K562 (cell line): Measurements from ENCODE around the gene RHEX. TPM values are rescaled to one million over a fixed set of nuclear protein-coding genes. Genes with fewer than 3 reads are reported as not detected.

Experiments used
- ATAC-seq: fragments of 200-7000 bp; cut with Tn5 transposase; 3 replicates; pipeline ENCODE4 v1.9.1; 2020; ENCODE audit warnings: moderate library complexity
- BruUV-seq: library from RNA; stranded (reverse); fragments of 400-500 nt; replicated peaks from 2 replicates; lab custom pipeline; 2021; lab: Mats Ljungman, UMichigan
- CTCF ChIA-PET: fragments of 300-600 bp; formaldehyde crosslinking; extraction: SDS; loops from one replicate; lab custom pipeline; 2021; ENCODE audit warnings: low intra/inter-chr PET ratio; lab: Yijun Ruan, JAX
- POLR2A ChIA-PET: fragments of 300-600, 350-650 bp; sonication (Branson Sonifier 250); formaldehyde crosslinking; extraction: SDS; loops from one replicate; lab custom pipeline; 2021; ENCODE audit warnings: antibody characterized with exemption, inconsistent platforms; lab: Yijun Ruan, JAX
- DNase-seq, 4 experiments: peaks; one replicate each; pipeline versions ENCODE4 v3.0.0 to v3.0.0-alpha.2; 2011 to 2018; ENCODE audit warnings: low spot score in 3 of 4, mixed read lengths in 3 of 4; ENCODE audit errors: extremely low read depth in 1 of 4
- FAIRE-seq: peaks from 2 replicates; lab custom pipeline; 2011; peaks lifted over from hg19 to GRCh38; lab: Jason Lieb, UNC
- H2AFZ ChIP-seq: 2 replicates; pipeline ENCODE4 v1.6.0; 2011; ENCODE audit warnings: low read depth, low read length, control low read depth, inconsistent platforms
- H3K27ac ChIP-seq: fragments of 200-600 bp; 3 replicates; pipeline ENCODE4 v1.8.0; 2011; ENCODE audit warnings: low read depth, mild to moderate bottlenecking, control low read depth, inconsistent platforms, low read length, moderate library complexity, mixed read lengths; ENCODE audit errors: extremely low read depth
- H3K27me3 ChIP-seq, 2 experiments: fragments of 300-600 bp in 1 of 2; 2 replicates in 1 of 2; 3 replicates in 1 of 2; pipeline versions ENCODE4 v1.6.0 to v1.8.0; 2011; ENCODE audit warnings: inconsistent platforms in 2 of 2, low read length in 2 of 2, mild to moderate bottlenecking in 1 of 2, mixed read lengths in 1 of 2, moderate library complexity in 1 of 2; ENCODE audit not compliant: control insufficient read depth in 2 of 2, insufficient read depth in 2 of 2
- H3K36me3 ChIP-seq: fragments of 300-600 bp; 3 replicates; pipeline ENCODE4 v1.8.0; 2011; ENCODE audit warnings: mild to moderate bottlenecking, low read length, inconsistent platforms; ENCODE audit not compliant: control insufficient read depth, insufficient read depth
- H3K4me1 ChIP-seq, 2 experiments: fragments of 200-600 bp in 1 of 2; replicated peaks in 1 of 2; 2 replicates in 1 of 2; 3 replicates in 1 of 2; pipeline versions ENCODE4 v1.5.1 to v1.8.0; 2011; ENCODE audit warnings: inconsistent platforms in 2 of 2, low read length in 2 of 2, mild to moderate bottlenecking in 1 of 2, mixed read lengths in 1 of 2, moderate library complexity in 1 of 2; ENCODE audit not compliant: control insufficient read depth in 2 of 2, insufficient read depth in 2 of 2
- H3K4me2 ChIP-seq: 2 replicates; pipeline ENCODE4 v1.6.1; 2011; ENCODE audit warnings: low read length, control low read depth, inconsistent platforms, mixed read lengths; ENCODE audit not compliant: insufficient read depth
- H3K4me3 ChIP-seq: fragments of 200-600 bp; sonication (generic), shearing (Covaris generic); 2 replicates; pipeline ENCODE4 v1.5.1; 2016; ENCODE audit warnings: control low read depth, inconsistent platforms
- H3K79me2 ChIP-seq: fragments of 200-600 bp; 3 replicates; pipeline ENCODE4 v1.8.0; 2011; ENCODE audit warnings: low read length, inconsistent platforms; ENCODE audit not compliant: control insufficient read depth, insufficient read depth
- H3K9ac ChIP-seq, 2 experiments: 2 replicates each; pipeline versions ENCODE4 v1.6.0 to v1.6.1; 2011; ENCODE audit warnings: low read depth in 2 of 2, low read length in 2 of 2, control low read depth in 1 of 2, inconsistent platforms in 1 of 2, mild to moderate bottlenecking in 1 of 2, mixed read lengths in 1 of 2; ENCODE audit not compliant: insufficient read depth in 1 of 2
- H3K9me1 ChIP-seq: one replicate; pipeline ENCODE4 v1.6.0; 2011; ENCODE audit warnings: inconsistent platforms, mild to moderate bottlenecking, low read length, moderate library complexity; ENCODE audit not compliant: control insufficient read depth, insufficient read depth
- H3K9me3 ChIP-seq: replicated peaks from 2 replicates; pipeline ENCODE4 v1.5.1; 2011; ENCODE audit warnings: low read depth, low read length, inconsistent platforms; ENCODE audit not compliant: control insufficient read depth, insufficient read depth
- H4K20me1 ChIP-seq: replicated peaks from 2 replicates; pipeline ENCODE4 v1.6.1; 2011; ENCODE audit warnings: low read length, inconsistent platforms, mixed read lengths; ENCODE audit not compliant: control insufficient read depth, insufficient read depth
- ELK3 ChIP-seq: fragments of 450-650 bp; formaldehyde crosslinking; IDR thresholded peaks from 2 replicates; pipeline ENCODE4 v1.4.0; 2020; ENCODE audit warnings: mild to moderate bottlenecking
- FIP1L1 ChIP-seq: fragments of 200-400 bp; formaldehyde crosslinking; IDR thresholded peaks from 2 replicates; pipeline ENCODE4 v1.6.1; 2018; ENCODE audit warnings: mild to moderate bottlenecking, low read depth, low read length; ENCODE audit not compliant: poor library complexity, severe bottlenecking
- FOXK2 ChIP-seq, 2 experiments: fragments of 450-650 bp; IDR thresholded peaks in 1 of 2; conservative IDR thresholded peaks in 1 of 2; 2 replicates each; pipeline ENCODE4 v1.6.1; 2016; ENCODE audit warnings: low read depth in 2 of 2, mild to moderate bottlenecking in 1 of 2
- HDAC1 ChIP-seq, 2 experiments: fragments of 450-650 bp; IDR thresholded peaks; 2 replicates each; pipeline ENCODE4 v1.6.1; 2016 to 2017; ENCODE audit warnings: inconsistent platforms in 1 of 2, mild to moderate bottlenecking in 1 of 2, moderate library complexity in 1 of 2
- LCOR ChIP-seq: sonication (generic); formaldehyde crosslinking; IDR thresholded peaks from 2 replicates; pipeline ENCODE4 v1.8.0; 2022; ENCODE audit warnings: mild to moderate bottlenecking, missing genetic modification reagents
- MIER1 ChIP-seq: fragments of 450-650 bp; IDR thresholded peaks from 2 replicates; pipeline ENCODE4 v1.6.1; 2016; ENCODE audit warnings: antibody characterized with exemption, mild to moderate bottlenecking, low read depth
- SAFB2 ChIP-seq: fragments of 200-400 bp; formaldehyde crosslinking; IDR thresholded peaks from 2 replicates; pipeline ENCODE4 v1.6.1; 2018; ENCODE audit warnings: borderline replicate concordance, low read length, low read depth, moderate library complexity; ENCODE audit not compliant: severe bottlenecking
- SPI1 ChIP-seq: IDR thresholded peaks from 2 replicates; pipeline ENCODE4 v1.6.1; 2011; ENCODE audit warnings: low read depth, low read length, control low read depth, borderline replicate concordance
- ZC3H11A ChIP-seq: IDR thresholded peaks from 2 replicates; pipeline ENCODE4 v1.6.1; 2012; ENCODE audit warnings: low read depth, low read length, improper control_type of control experiment
- ZNF507 ChIP-seq: conservative IDR thresholded peaks from 2 replicates; pipeline ENCODE4 v1.6.1; 2017; ENCODE audit warnings: missing genetic modification characterization, missing compliant biosample characterization
- WGBS: fragments of 100-300 bp; shearing (Covaris generic); methylation state at CpG from one replicate; pipeline ENCODE4 v1.1.6; 2016; ENCODE audit warnings: low coverage, mixed read lengths; ENCODE audit not compliant: insufficient coverage; ENCODE audit errors: missing lambda C conversion rate; 5-methylcytosine and 5-hydroxymethylcytosine counted together
- in situ Hi-C: fragments of 300-500 bp; cut with MboI; formaldehyde crosslinking; loops from 4 replicates; pipeline ENCODE4 v1.15.0; 2018; ENCODE audit warnings: inconsistent platforms, mixed read lengths
- intact Hi-C: fragments of 100-400 bp; cut with micrococcal nuclease; formaldehyde crosslinking; loops from 2 replicates; pipeline ENCODE4 v1.14.2; 2022
- polyA plus RNA-seq, 8 experiments: library from polyadenylated mRNA; depleted of rRNA in 4 of 8; stranded (reverse) in 5 of 8; unstranded in 3 of 8; fragments of >200 nt; fragmentation: Nextera tagmentation in 2 of 8; fragmentation: Illumina TruSeq in 1 of 8; extraction: Ambion mirVana in 2 of 8; extraction: Trizol in 1 of 8; gene quantifications; 2 replicates each; pipeline versions ENCODE4 v1.2.1 to v1.2.3, GENCODE V29; 2011 to 2014; ENCODE audit warnings: inconsistent platforms in 1 of 8, missing spikeins in 1 of 8
- total RNA-seq, 7 experiments: library from RNA; depleted of rRNA in 6 of 7; stranded (reverse); fragments of >200 nt in 6 of 7; fragmentation: Illumina TruSeq in 2 of 7; extraction: Trizol in 2 of 7; gene quantifications; 2 replicates each; pipeline versions ENCODE4 v1.2.1 to v1.2.3, GENCODE V29; 2011 to 2021; ENCODE audit warnings: low replicate concordance in 1 of 7
- TF ChIP-seq, protein P1 (sequence below): fragments of 200-400 bp; formaldehyde crosslinking; IDR thresholded peaks from 2 replicates; pipeline ENCODE4 v1.6.1; 2017; ENCODE audit warnings: mild to moderate bottlenecking, low read depth, low read length, moderate library complexity
- TF ChIP-seq, protein P2 (sequence below): sonication (generic); formaldehyde crosslinking; IDR thresholded peaks from 2 replicates; pipeline ENCODE4 v1.8.1; 2023; ENCODE audit warnings: mild to moderate bottlenecking, missing genetic modification reagents, moderate library complexity

Gene RHEX
- total and polyA plus RNA-seq, 9 of the 15 experiments (the other 6 are each of a cell fraction or from before 2014, with no cell fraction given) = not detected

GRCh38 chr1:206048582-206048981, 4.4 kb upstream of the RHEX start:
- intact Hi-C loops (no loop called here), in situ Hi-C loops (no loop called here)
- no peaks in the 10 kb centered on the region for H3K9me1 ChIP-seq
- H3K4me3 ChIP-seq = no peak overlapping the region
- no peaks in the 10 kb centered on the region for H3K79me2 ChIP-seq
- H3K27me3 ChIP-seq = peaks cover 24 to 43% of the 10 kb centered on the region in 2 experiments
- ATAC-seq (no peak), DNase-seq (no peak), FAIRE-seq (no peak)
- no peaks in the 10 kb centered on the region for H4K20me1 ChIP-seq
- H3K4me2 ChIP-seq = no peak overlapping the region
- H3K27ac ChIP-seq = no peak overlapping the region
- POLR2A ChIA-PET = interaction anchor here (0.8 kb wide), 1 partner anchor 12 kb away, joined by 3 read pairs; no protein-coding TSS in a partner anchor
- CTCF ChIA-PET = no interaction called here
- TF ChIP-seq SPI1 (peak; percentile 12; the same call in 1 of the 2 replicates), HDAC1 (IDR thresholded peaks at IDR 0.05) (no peak)
- H3K9me3 ChIP-seq = no peaks in the 10 kb centered on the region
- no peaks in the 10 kb centered on the region for H3K4me1 ChIP-seq
- no peaks in the 10 kb centered on the region for H3K36me3 ChIP-seq
- H3K9ac ChIP-seq = no peak overlapping the region
- H2AFZ ChIP-seq = no peak overlapping the region
- no TSS peak for BruUV-seq
- WGBS = 0% methylated on average over 6 of the region's 6 CpGs

DNA sequence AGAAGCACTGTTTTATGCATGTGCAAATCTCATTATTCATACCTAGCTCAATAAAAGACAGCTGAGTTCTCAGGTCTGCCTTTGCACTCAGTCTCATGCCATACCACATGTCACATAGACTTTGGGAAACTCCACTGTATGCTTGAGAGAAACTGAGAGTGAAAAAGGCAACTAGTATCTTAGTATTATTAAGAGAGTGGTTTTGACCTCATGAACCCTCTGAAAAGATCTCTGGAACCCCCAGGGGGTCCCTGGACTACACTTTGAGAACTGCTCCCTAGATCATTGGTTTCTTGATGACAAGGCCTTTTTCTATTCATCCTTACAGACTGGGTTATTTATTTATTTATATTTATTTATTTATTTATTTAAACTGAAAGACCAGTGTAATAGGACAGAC, 3.7 kb upstream of the RHEX start:
- H3K4me3 ChIP-seq = no peak overlapping the region
- no peak for FAIRE-seq
- no peak overlapping the region for H3K4me2 ChIP-seq
- no peaks in the 10 kb centered on the region for H3K9me3 ChIP-seq
- H3K9me1 ChIP-seq = no peaks in the 10 kb centered on the region
- ChIA-PET POLR2A (no interaction called here), CTCF (no interaction called here)
- H2AFZ ChIP-seq = no peak overlapping the region
- no peak overlapping the region for H3K27ac ChIP-seq
- no peak for DNase-seq
- no peak overlapping the region for H3K9ac ChIP-seq
- BruUV-seq = no TSS peak
- no peaks in the 10 kb centered on the region for H3K79me2 ChIP-seq
- ATAC-seq = no peak
- intact Hi-C loops (no loop called here), in situ Hi-C loops (no loop called here)
- H3K36me3 ChIP-seq = no peaks in the 10 kb centered on the region
- H4K20me1 ChIP-seq = no peaks in the 10 kb centered on the region
- H3K27me3 ChIP-seq = peaks cover 26 to 44% of the 10 kb centered on the region in 2 experiments
- no peaks in the 10 kb centered on the region for H3K4me1 ChIP-seq
- TF ChIP-seq, protein P1, sequence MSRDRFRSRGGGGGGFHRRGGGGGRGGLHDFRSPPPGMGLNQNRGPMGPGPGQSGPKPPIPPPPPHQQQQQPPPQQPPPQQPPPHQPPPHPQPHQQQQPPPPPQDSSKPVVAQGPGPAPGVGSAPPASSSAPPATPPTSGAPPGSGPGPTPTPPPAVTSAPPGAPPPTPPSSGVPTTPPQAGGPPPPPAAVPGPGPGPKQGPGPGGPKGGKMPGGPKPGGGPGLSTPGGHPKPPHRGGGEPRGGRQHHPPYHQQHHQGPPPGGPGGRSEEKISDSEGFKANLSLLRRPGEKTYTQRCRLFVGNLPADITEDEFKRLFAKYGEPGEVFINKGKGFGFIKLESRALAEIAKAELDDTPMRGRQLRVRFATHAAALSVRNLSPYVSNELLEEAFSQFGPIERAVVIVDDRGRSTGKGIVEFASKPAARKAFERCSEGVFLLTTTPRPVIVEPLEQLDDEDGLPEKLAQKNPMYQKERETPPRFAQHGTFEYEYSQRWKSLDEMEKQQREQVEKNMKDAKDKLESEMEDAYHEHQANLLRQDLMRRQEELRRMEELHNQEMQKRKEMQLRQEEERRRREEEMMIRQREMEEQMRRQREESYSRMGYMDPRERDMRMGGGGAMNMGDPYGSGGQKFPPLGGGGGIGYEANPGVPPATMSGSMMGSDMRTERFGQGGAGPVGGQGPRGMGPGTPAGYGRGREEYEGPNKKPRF = no peak
- TF ChIP-seq MIER1 (no peak), ELK3 (no peak), ZC3H11A (no peak), SAFB2 (no peak), FOXK2 (conservative IDR thresholded peaks at IDR 0.05 in 1 of 2, IDR thresholded peaks at IDR 0.05 in 1 of 2; ENCODE audit: low read depth in 2 of 2) (no peak), ZNF507 (no peak), FIP1L1 (no peak), LCOR (CRISPR knock-in tag) (no peak)
- TF ChIP-seq, protein P2, sequence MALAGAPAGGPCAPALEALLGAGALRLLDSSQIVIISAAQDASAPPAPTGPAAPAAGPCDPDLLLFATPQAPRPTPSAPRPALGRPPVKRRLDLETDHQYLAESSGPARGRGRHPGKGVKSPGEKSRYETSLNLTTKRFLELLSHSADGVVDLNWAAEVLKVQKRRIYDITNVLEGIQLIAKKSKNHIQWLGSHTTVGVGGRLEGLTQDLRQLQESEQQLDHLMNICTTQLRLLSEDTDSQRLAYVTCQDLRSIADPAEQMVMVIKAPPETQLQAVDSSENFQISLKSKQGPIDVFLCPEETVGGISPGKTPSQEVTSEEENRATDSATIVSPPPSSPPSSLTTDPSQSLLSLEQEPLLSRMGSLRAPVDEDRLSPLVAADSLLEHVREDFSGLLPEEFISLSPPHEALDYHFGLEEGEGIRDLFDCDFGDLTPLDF (CRISPR knock-in tag) = no peak
